Peyer's patch (tissue), 4 donors: Measurements from ENCODE around the gene CCDC85B. TPM values are rescaled to one million over a fixed set of nuclear protein-coding genes. Genes with fewer than 3 reads are reported as not detected.
A peak's percentile ranks its signal among the peaks of the same experiment; 100 is the strongest.

Source experiments
- DNase-seq, 3 donors: peaks; one replicate each; pipeline ENCODE4 v3.0.0-alpha.2; 2017 to 2019
- H3K27ac ChIP-seq, 4 donors: fragments of 200-600 bp; sonication (generic); one replicate each; pipeline ENCODE4 v1.5.1; 2016 to 2019
- H3K27me3 ChIP-seq, 2 donors: fragments of 200-600 bp; sonication (generic); one replicate each; pipeline ENCODE4 v1.5.1; 2019
- H3K36me3 ChIP-seq, 3 donors: fragments of 200-600 bp; sonication (generic); one replicate each; pipeline ENCODE4 v1.5.1; 2016 to 2019
- H3K4me1 ChIP-seq, 4 donors: fragments of 200-600 bp; sonication (generic); one replicate each; pipeline ENCODE4 v1.5.1; 2016 to 2019
- H3K4me3 ChIP-seq, 4 donors: fragments of 200-600 bp; sonication (generic); 1 replicate in 3 of 4; 2 replicates in 1 of 4; pipeline ENCODE4 v1.5.1; 2016 to 2019; ENCODE audit warnings: mild to moderate bottlenecking in 1 of 4
- H3K9me3 ChIP-seq, 4 donors: fragments of 200-600 bp; sonication (generic); one replicate each; pipeline ENCODE4 v1.5.1; 2016 to 2019; ENCODE audit warnings: mild to moderate bottlenecking in 1 of 4
- POLR2A ChIP-seq, 2 donors: fragments of 450-650 bp; IDR thresholded peaks; one replicate each; pipeline ENCODE4 v1.5.1; 2017; ENCODE audit warnings: antibody characterized with exemption in 2 of 2, mild to moderate bottlenecking in 2 of 2, moderate library complexity in 2 of 2
- total RNA-seq, 4 donors: library from RNA; depleted of rRNA; stranded (reverse); fragments of >200 nt; gene quantifications; one replicate each; pipeline ENCODE4 v1.1.0, GENCODE V29; 2016
- TF ChIP-seq, protein P1 (sequence below), 6 experiments: fragments of 450-650 bp in 4 of 6; fragments of 200-600 bp in 2 of 6; sonication (generic) in 1 of 6; IDR thresholded peaks; one replicate each; pipeline ENCODE4 v1.5.1; 2017 to 2019; ENCODE audit warnings: antibody characterized with exemption in 6 of 6, mild to moderate bottlenecking in 3 of 6, moderate library complexity in 1 of 6

CCDC85B gene
- total RNA-seq, 4 donors from 2014 or later = 3.5 to 12.4 (median 7.4) TPM

- Histone ChIP-seq H3K27ac (peak overlapping the region; percentile 25 to 98 (median 78)), H3K36me3 (peaks cover 0 to 3% (median 0%) of the 10 kb centered on the region in 3 donors), H3K4me3 (no peak overlapping the region), H3K27me3 (no peaks in the 10 kb centered on the region), H3K9me3 (no peaks in the 10 kb centered on the region), H3K4me1 (peaks cover 2 to 51% (median 21%) of the 10 kb centered on the region in 4 donors)
- no peak for DNase-seq
- TF ChIP-seq POLR2A (IDR thresholded peaks at IDR 0.05) = no peak
- TF ChIP-seq, protein P1, sequence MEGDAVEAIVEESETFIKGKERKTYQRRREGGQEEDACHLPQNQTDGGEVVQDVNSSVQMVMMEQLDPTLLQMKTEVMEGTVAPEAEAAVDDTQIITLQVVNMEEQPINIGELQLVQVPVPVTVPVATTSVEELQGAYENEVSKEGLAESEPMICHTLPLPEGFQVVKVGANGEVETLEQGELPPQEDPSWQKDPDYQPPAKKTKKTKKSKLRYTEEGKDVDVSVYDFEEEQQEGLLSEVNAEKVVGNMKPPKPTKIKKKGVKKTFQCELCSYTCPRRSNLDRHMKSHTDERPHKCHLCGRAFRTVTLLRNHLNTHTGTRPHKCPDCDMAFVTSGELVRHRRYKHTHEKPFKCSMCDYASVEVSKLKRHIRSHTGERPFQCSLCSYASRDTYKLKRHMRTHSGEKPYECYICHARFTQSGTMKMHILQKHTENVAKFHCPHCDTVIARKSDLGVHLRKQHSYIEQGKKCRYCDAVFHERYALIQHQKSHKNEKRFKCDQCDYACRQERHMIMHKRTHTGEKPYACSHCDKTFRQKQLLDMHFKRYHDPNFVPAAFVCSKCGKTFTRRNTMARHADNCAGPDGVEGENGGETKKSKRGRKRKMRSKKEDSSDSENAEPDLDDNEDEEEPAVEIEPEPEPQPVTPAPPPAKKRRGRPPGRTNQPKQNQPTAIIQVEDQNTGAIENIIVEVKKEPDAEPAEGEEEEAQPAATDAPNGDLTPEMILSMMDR (IDR thresholded peaks at IDR 0.05) = no peak
Measured at GRCh38 chr11:65916391-65916790, 25.9 kb downstream of the CCDC85B start.

DNA sequence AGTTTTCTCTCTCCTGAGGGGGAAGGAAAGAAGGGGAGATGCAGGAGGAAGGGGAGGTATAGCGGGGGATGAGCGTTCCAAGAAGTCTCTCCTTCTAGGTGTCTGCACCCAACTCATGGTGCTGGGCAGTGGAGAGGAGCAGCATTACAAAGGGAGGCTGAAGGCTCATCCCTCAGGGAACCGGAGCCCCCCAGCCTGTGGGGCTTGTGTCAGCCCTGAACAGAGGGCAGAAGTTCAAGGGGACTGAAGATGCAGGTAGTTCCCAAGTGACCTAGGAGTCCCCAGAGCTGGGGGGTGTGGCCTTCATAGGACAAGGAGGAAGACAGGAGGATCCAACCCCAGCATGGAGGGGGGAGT, 26.6 kb downstream of the CCDC85B start:
- Histone ChIP-seq H3K9me3 (no peaks in the 10 kb centered on the region), H3K27me3 (no peaks in the 10 kb centered on the region), H3K4me3 (peak overlapping the region in 1 of 4 donors; percentile 94), H3K36me3 (peaks cover 0 to 8% (median 0%) of the 10 kb centered on the region in 3 donors), H3K27ac (peak overlapping the region in 2 of 4 donors; percentile 75 to 98), H3K4me1 (peaks cover 2 to 48% (median 21%) of the 10 kb centered on the region in 4 donors)
- TF ChIP-seq, protein P1 (IDR thresholded peaks at IDR 0.05) = no peak
- no peak for TF ChIP-seq POLR2A (IDR thresholded peaks at IDR 0.05)
- DNase-seq = no peak

DNA sequence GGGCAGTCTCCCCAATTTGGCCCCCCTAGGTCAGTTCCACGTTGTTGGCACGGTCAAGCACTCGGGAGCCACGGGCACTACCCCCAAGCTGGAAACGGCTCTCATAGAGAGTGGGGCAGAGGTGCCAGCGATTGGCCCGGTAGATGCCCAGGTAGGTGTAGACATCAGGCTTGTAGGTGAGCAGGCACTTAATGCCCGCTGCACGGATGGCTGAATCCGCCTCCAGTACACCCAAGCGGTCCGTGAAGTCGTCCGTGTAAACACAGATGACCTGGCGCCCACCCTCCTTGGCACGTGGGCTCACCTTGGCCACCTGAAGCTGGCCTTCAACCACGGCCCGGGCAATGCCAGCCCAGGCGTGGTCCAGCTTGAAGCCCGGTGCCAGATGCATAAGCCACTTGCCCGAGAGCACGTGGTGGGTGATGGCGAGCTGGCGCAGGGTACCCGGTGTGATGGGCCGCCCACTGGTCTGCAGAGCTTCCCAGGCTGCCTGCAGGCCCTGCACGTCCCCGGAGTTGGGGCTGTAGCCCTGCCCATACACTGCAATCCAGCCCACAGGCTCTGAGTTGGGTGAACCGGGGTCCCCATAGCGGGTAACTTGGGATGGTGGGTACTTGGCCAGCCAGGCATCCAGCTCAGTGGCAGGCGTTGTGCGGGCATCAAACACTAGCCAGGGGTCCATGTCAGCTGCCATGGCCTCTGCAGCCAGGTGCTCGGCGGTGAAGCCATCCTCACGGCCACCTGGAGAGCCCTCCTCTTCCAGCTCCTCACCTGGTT, 27.1 kb downstream of the CCDC85B start:
- no peaks in the 10 kb centered on the region for H3K27me3 ChIP-seq
- no peaks in the 10 kb centered on the region for H3K9me3 ChIP-seq
- TF ChIP-seq POLR2A (IDR thresholded peaks at IDR 0.05) = no peak
- TF ChIP-seq, protein P1 (IDR thresholded peaks at IDR 0.05) = no peak
- peaks cover 0 to 13% (median 0%) of the 10 kb centered on the region in 3 donors for H3K36me3 ChIP-seq
- H3K4me1 ChIP-seq = peaks cover 2 to 48% (median 21%) of the 10 kb centered on the region in 4 donors
- DNase-seq = no peak
- peak overlapping the region; percentile 92 to 99 (median 96) for H3K4me3 ChIP-seq
- H3K27ac ChIP-seq = peak overlapping the region in 3 of 4 donors; percentile 88 to 100 (median 98)

- H3K4me1 ChIP-seq = peaks cover 2 to 48% (median 21%) of the 10 kb centered on the region in 4 donors
- TF ChIP-seq POLR2A (IDR thresholded peaks at IDR 0.05) = peak in 1 of 2 donors; percentile 12
- TF ChIP-seq, protein P1 (IDR thresholded peaks at IDR 0.05) = no peak
- peaks cover 0 to 18% (median 0%) of the 10 kb centered on the region in 3 donors for H3K36me3 ChIP-seq
- no peaks in the 10 kb centered on the region for H3K9me3 ChIP-seq
- no peaks in the 10 kb centered on the region for H3K27me3 ChIP-seq
- peak within 1 kb of the TSS; percentile 88 to 100 (median 95) for H3K27ac ChIP-seq
- no peak for DNase-seq
- H3K4me3 ChIP-seq = peak within 1 kb of the TSS; percentile 94 to 99 (median 97)
Measured at GRCh38 chr11:65918211-65919140, 28.0 kb downstream of the CCDC85B start, which contains the start of gene C11orf68. Gene C11orf68 (minus strand): TSS chr11:65919062. CDS start chr11:65919031, 31 bp downstream.

DNA sequence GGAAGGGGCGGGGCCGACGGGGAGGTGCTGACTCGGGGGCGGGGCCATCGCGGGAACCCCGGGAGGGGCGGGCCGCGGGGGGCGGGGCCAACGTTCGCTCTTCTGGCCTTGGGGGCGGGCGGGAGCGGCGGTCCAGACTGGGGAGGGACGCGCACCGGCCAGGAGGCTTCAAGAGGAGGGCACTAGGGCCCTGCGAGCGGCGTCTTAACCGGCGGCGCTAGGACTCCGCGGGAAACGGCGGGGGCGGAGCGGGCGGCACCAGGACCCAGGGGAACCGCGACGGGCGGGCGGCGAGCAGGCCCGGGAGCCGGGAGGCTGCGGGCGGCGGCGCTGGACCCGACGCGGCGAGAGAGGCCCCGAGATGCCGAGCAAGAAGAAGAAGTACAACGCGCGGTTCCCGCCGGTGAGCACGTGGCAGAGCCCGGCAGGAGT, 28.7 kb downstream of the CCDC85B start, which contains the start of gene DRAP1:
TSS of gene DRAP1 (plus strand) at position 286 of the 432 bp plus-strand sequence. CDS start at position 362, 76 bp downstream.
- Histone ChIP-seq H3K27ac (peak within 1 kb of the TSS; percentile 88 to 100 (median 95)), H3K4me1 (peaks cover 2 to 48% (median 21%) of the 10 kb centered on the region in 4 donors), H3K9me3 (no peaks in the 10 kb centered on the region), H3K4me3 (peak within 1 kb of the TSS; percentile 94 to 99 (median 97)), H3K36me3 (peaks cover 0 to 18% (median 0%) of the 10 kb centered on the region in 3 donors), H3K27me3 (no peaks in the 10 kb centered on the region)
- peak; percentile 99 to 100 (median 99) for DNase-seq
- peak; percentile 40 to 56 for TF ChIP-seq POLR2A (IDR thresholded peaks at IDR 0.05)
- TF ChIP-seq, protein P1 (IDR thresholded peaks at IDR 0.05) = peak in 2 of 6 experiments; percentile 6 to 44
